ENCODE measurements around the gene MYOM1. TPM values are rescaled to one million over a fixed set of nuclear protein-coding genes. Genes with fewer than 3 reads are reported as not detected.

Gene MYOM1
- total and polyA plus RNA-seq, 12 donors: 94.4 to 1,558 (median 870) TPM

- no peak for DNase-seq
- no peak overlapping the region for H3K4me3 ChIP-seq
- intact Hi-C loops (cut with DNase I): no loop called here
- H3K27me3 ChIP-seq: no peaks in the 10 kb centered on the region
- H3K36me3 ChIP-seq: no peaks in the 10 kb centered on the region
- H3K4me1 ChIP-seq: peaks cover 0 to 20% (median 0%) of the 10 kb centered on the region in 9 donors
- H3K27ac ChIP-seq: no peak overlapping the region
- ATAC-seq: no peak
- WGBS, 2 donors: 42 to 44% methylated on average over 6 of the region's 6 CpGs
- H3K9me3 ChIP-seq: no peaks in the 10 kb centered on the region
- no peak for TF ChIP-seq CTCF (IDR thresholded peaks at IDR 0.05)
These were observed 171.6 kb downstream of the MYOM1 start for GRCh38 chr18:3048121-3048520.

GRCh38 chr18:3046216-3046808 is 173.5 kb downstream of the MYOM1 start:
- peaks cover 0 to 12% (median 0%) of the 10 kb centered on the region in 9 donors for H3K4me1 ChIP-seq
- DNase-seq (no peak), ATAC-seq (no peak)
- H3K9me3 ChIP-seq: no peaks in the 10 kb centered on the region
- no peak overlapping the region for H3K4me3 ChIP-seq
- TF ChIP-seq CTCF (IDR thresholded peaks at IDR 0.05): no peak
- no peak overlapping the region for H3K27ac ChIP-seq
- H3K36me3 ChIP-seq: no peaks in the 10 kb centered on the region
- 83 to 85% methylated on average over 4 of the region's 4 CpGs for WGBS, 2 donors
- intact Hi-C loops (cut with DNase I): no loop called here
- no peaks in the 10 kb centered on the region for H3K27me3 ChIP-seq

GRCh38 chr18:3044931-3045698 is 174.7 kb downstream of the MYOM1 start:
- ATAC-seq (peak in 2 of 8 donors; percentile 20 to 55), DNase-seq (peak in 1 of 2 donors; percentile 33)
- Histone ChIP-seq H3K9me3 (no peaks in the 10 kb centered on the region), H3K27me3 (no peaks in the 10 kb centered on the region), H3K4me1 (peaks cover 0 to 12% (median 0%) of the 10 kb centered on the region in 9 donors), H3K27ac (no peak overlapping the region), H3K36me3 (no peaks in the 10 kb centered on the region), H3K4me3 (no peak overlapping the region)
- 57 to 59% methylated on average over 12 of the region's 12 CpGs for WGBS, 2 donors
- intact Hi-C loops (cut with DNase I): no loop called here
- TF ChIP-seq CTCF (IDR thresholded peaks at IDR 0.05): no peak

- WGBS, 2 donors: 92 to 94% methylated on average over 2 of the region's 2 CpGs
These were observed 177.4 kb downstream of the MYOM1 start for GRCh38 chr18:3042379-3042778.

More at GRCh38 chr18:3042379-3042778, 177.4 kb downstream of the MYOM1 start:
- Histone ChIP-seq H3K9me3 (no peaks in the 10 kb centered on the region), H3K4me1 (peaks cover 0 to 17% (median 0%) of the 10 kb centered on the region in 9 donors), H3K4me3 (no peak overlapping the region), H3K27me3 (no peaks in the 10 kb centered on the region), H3K27ac (no peak overlapping the region), H3K36me3 (no peaks in the 10 kb centered on the region)
- intact Hi-C loops (cut with DNase I): no loop called here
- no peak for TF ChIP-seq CTCF (IDR thresholded peaks at IDR 0.05)
- no peak for ATAC-seq
- no peak for DNase-seq
